SHP77 treated with DMSO at 0.1 percent for 48 hours (cell line): Measurements from ENCODE around the gene GALNT17.
"Not testable (repeated sequence)": the region's sequence is repeated elsewhere in the genome, so short reads cannot be mapped to it uniquely, and the experiment has no call there.

Source experiments
- DNase-seq: peaks from one replicate; lab custom pipeline; 2025; lab: John Stamatoyannopoulos, UW

The GALNT17 gene

GRCh38 chr7:71171476-71171875 is 39.5 kb downstream of the GALNT17 start:
- DNase-seq = no peak

- DNase-seq = no peak
Observed at GRCh38 chr7:71173955-71174354, 42.0 kb downstream of the GALNT17 start.

- no peak for DNase-seq
Observed at GRCh38 chr7:71182438-71182935, 50.5 kb downstream of the GALNT17 start.

GRCh38 chr7:71184136-71184535 is 52.2 kb downstream of the GALNT17 start:
- DNase-seq = no peak

- no peak for DNase-seq
Observed at GRCh38 chr7:71184609-71185008, 52.7 kb downstream of the GALNT17 start.

GRCh38 chr7:71186535-71187057 is 54.7 kb downstream of the GALNT17 start:
- DNase-seq = no peak

- DNase-seq = no peak
Observed at GRCh38 chr7:71191771-71192170, 59.8 kb downstream of the GALNT17 start.

- no peak for DNase-seq
Observed at GRCh38 chr7:71193099-71193810, 61.3 kb downstream of the GALNT17 start.

GRCh38 chr7:71198391-71198790 is 66.4 kb downstream of the GALNT17 start:
- DNase-seq = no peak

GRCh38 chr7:71198887-71199286 is 66.9 kb downstream of the GALNT17 start:
- no peak for DNase-seq

GRCh38 chr7:71206184-71206583 is 74.2 kb downstream of the GALNT17 start:
- DNase-seq = no peak

- DNase-seq = no peak
Observed at GRCh38 chr7:71208881-71209280, 76.9 kb downstream of the GALNT17 start.

GRCh38 chr7:71209484-71209883 is 77.5 kb downstream of the GALNT17 start:
- not testable (repeated sequence) for DNase-seq

- no peak for DNase-seq
Observed at GRCh38 chr7:71210220-71210619, 78.3 kb downstream of the GALNT17 start.

- DNase-seq = not testable (repeated sequence)
Observed at GRCh38 chr7:71212433-71212832, 80.5 kb downstream of the GALNT17 start.

GRCh38 chr7:71216211-71216610 is 84.3 kb downstream of the GALNT17 start:
- DNase-seq = no peak

- DNase-seq = no peak
Observed at GRCh38 chr7:71220210-71220695, 88.3 kb downstream of the GALNT17 start.

- DNase-seq = no peak
Observed at GRCh38 chr7:71221049-71221448, 89.1 kb downstream of the GALNT17 start.

GRCh38 chr7:71221549-71221948 is 89.6 kb downstream of the GALNT17 start:
- DNase-seq = no peak

GRCh38 chr7:71227126-71227525 is 95.2 kb downstream of the GALNT17 start:
- no peak for DNase-seq

GRCh38 chr7:71229148-71229547 is 97.2 kb downstream of the GALNT17 start:
- DNase-seq = no peak

GRCh38 chr7:71229699-71230098 is 97.8 kb downstream of the GALNT17 start:
- DNase-seq = no peak

GRCh38 chr7:71235253-71235652 is 103.3 kb downstream of the GALNT17 start:
- no peak for DNase-seq
